ENCODE data around the gene FAM83G. TPM values are rescaled to one million over a fixed set of nuclear protein-coding genes. Genes with fewer than 3 reads are reported as not detected.
"Not testable (repeated sequence)": the region's sequence is repeated elsewhere in the genome, so short reads cannot be mapped to it uniquely, and the experiment has no call there.

Gene FAM83G
- total RNA-seq, 4 donors from 2014 or later, result 3.7 to 16.7 (median 11.8) TPM

DNA sequence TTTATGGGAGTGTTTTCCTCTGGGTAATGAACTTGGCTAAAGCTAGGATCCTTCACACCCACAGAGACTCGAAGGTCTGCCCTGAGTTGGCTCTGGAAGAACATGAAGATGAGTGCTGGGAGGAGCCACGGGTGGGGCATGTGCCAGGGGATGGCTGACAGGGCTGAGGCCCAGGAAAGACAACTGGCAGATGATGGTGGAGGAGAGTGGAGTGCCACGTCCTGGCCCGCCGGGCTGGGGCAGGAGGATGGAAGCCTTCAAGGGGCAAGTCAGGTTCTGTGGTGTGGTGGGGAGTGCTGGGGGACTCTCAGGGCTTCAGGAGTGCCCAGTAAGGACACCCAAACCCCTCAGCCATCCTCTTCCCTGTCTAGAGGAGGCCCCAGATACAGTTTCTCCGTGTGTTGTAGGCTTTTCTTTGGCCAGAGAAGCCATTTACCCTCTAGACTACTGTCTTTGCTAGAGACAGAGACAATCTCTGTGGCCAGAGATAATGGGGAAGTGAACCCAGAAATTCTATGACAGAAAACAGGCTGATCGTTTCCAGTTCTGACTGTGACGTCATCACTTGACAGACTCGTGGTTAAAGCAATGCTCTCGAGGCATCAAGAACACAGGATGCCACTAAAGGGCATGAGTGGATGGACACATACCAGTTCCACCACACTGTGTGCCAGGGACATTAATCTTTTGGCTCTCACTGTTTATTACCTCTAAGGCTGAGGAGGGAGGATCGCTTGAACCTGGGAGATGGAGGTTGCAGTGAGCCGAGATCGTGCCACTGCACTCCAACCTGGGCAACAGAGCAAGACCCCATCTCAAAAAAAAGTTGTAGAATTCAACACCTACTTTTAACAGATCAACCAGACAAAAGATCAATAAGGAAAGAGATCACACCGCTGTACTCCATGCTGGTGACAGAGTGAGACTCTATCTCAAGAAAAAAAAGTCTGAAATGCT is 71.2 kb downstream of the FAM83G start:
- no peak for TF ChIP-seq POLR2AphosphoS5 (IDR thresholded peaks at IDR 0.05)
- no peak for TF ChIP-seq EP300 (IDR thresholded peaks at IDR 0.05)
- TF ChIP-seq, protein P1, sequence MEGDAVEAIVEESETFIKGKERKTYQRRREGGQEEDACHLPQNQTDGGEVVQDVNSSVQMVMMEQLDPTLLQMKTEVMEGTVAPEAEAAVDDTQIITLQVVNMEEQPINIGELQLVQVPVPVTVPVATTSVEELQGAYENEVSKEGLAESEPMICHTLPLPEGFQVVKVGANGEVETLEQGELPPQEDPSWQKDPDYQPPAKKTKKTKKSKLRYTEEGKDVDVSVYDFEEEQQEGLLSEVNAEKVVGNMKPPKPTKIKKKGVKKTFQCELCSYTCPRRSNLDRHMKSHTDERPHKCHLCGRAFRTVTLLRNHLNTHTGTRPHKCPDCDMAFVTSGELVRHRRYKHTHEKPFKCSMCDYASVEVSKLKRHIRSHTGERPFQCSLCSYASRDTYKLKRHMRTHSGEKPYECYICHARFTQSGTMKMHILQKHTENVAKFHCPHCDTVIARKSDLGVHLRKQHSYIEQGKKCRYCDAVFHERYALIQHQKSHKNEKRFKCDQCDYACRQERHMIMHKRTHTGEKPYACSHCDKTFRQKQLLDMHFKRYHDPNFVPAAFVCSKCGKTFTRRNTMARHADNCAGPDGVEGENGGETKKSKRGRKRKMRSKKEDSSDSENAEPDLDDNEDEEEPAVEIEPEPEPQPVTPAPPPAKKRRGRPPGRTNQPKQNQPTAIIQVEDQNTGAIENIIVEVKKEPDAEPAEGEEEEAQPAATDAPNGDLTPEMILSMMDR (IDR thresholded peaks at IDR 0.05), result no peak
- no peak for TF ChIP-seq POLR2A (IDR thresholded peaks at IDR 0.05; ENCODE audit: low read depth)
- WGBS, result 86% methylated on average over 11 of the region's 14 CpGs

GRCh38 chr17:18932360-18933055 is 72.1 kb downstream of the FAM83G start:
- 78% methylated on average over 4 of the region's 5 CpGs for WGBS
- Histone ChIP-seq H3K4me3 (no peak overlapping the region), H3K9me3 (no peaks in the 10 kb centered on the region), H3K4me1 (no peaks in the 10 kb centered on the region), H3K36me3 (peaks cover 20 to 44% (median 29%) of the 10 kb centered on the region in 4 donors), H3K27ac (replicated peaks in 1 of 4) (no peak overlapping the region), H3K27me3 (no peaks in the 10 kb centered on the region)
- no peak for DNase-seq (ENCODE audit: extremely low spot score)
- intact Hi-C loops (cut with DNase I), result no loop called here
- TF ChIP-seq EP300 (IDR thresholded peaks at IDR 0.05), result no peak
- TF ChIP-seq POLR2AphosphoS5 (IDR thresholded peaks at IDR 0.05), result no peak

More for the DNA sequence above, 71.2 kb downstream of the FAM83G start:
- no peaks in the 10 kb centered on the region for H3K4me1 ChIP-seq
- H3K9me3 ChIP-seq, result no peaks in the 10 kb centered on the region
- intact Hi-C loops (cut with DNase I), result no loop called here
- no peak overlapping the region for H3K4me3 ChIP-seq
- no peak overlapping the region for H3K27ac ChIP-seq (replicated peaks in 1 of 4)
- H3K36me3 ChIP-seq, result peaks cover 20 to 42% (median 29%) of the 10 kb centered on the region in 4 donors
- H3K27me3 ChIP-seq, result no peaks in the 10 kb centered on the region
- DNase-seq (ENCODE audit: extremely low spot score), result no peak

DNA sequence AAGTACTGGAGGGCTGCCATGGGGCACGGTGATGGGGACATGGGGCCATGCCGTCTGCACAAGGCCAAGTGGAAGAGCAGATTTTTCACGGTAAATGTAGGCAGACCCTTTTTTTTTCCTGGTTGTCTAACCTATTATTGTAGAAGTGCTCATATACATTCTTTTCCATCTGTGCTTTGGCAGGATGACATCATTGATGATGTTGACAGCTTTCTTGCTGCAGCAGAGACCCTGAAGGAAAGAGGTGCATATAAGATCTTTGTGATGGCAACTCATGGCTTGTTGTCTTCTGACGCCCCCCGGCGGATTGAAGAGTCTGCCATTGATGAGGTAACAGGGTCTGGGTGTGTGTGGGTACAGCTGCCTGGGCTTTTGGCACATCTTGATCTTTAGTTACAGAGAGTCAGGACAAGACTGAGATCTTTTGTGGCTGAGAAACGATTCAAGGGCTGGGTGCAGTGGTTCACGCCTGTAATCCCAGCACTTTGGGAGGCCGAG is 75.9 kb downstream of the FAM83G start:
- Histone ChIP-seq H3K27me3 (no peaks in the 10 kb centered on the region), H3K36me3 (peaks cover 20 to 52% (median 35%) of the 10 kb centered on the region in 4 donors), H3K9me3 (no peaks in the 10 kb centered on the region), H3K4me1 (peaks cover 0 to 7% (median 3%) of the 10 kb centered on the region in 4 donors), H3K4me3 (no peak overlapping the region), H3K27ac (replicated peaks in 1 of 4) (no peak overlapping the region)
- intact Hi-C loops (cut with DNase I), result no loop called here
- TF ChIP-seq EP300 (IDR thresholded peaks at IDR 0.05) (no peak), POLR2AphosphoS5 (IDR thresholded peaks at IDR 0.05) (no peak), POLR2A (IDR thresholded peaks at IDR 0.05; ENCODE audit: low read depth) (no peak)
- TF ChIP-seq, protein P1 (IDR thresholded peaks at IDR 0.05), result no peak
- 94% methylated on average over 9 of the region's 9 CpGs for WGBS
- DNase-seq (ENCODE audit: extremely low spot score), result no peak

GRCh38 chr17:18925187-18925586 is 79.4 kb downstream of the FAM83G start:
- intact Hi-C loops (cut with DNase I), result no loop called here
- H3K4me1 ChIP-seq, result peaks cover 13 to 34% (median 24%) of the 10 kb centered on the region in 4 donors
- 89% methylated on average over 1 of the region's 1 CpG for WGBS
- H3K27ac ChIP-seq (replicated peaks in 1 of 4), result no peak overlapping the region
- H3K27me3 ChIP-seq, result no peaks in the 10 kb centered on the region
- H3K4me3 ChIP-seq, result no peak overlapping the region
- no peak for DNase-seq (ENCODE audit: extremely low spot score)
- peaks cover 8 to 31% (median 22%) of the 10 kb centered on the region in 4 donors for H3K36me3 ChIP-seq
- TF ChIP-seq EP300 (IDR thresholded peaks at IDR 0.05), result no peak
- TF ChIP-seq, protein P1 (IDR thresholded peaks at IDR 0.05), result no peak
- TF ChIP-seq POLR2AphosphoS5 (IDR thresholded peaks at IDR 0.05), result no peak
- no peak for TF ChIP-seq POLR2A (IDR thresholded peaks at IDR 0.05; ENCODE audit: low read depth)
- H3K9me3 ChIP-seq, result no peaks in the 10 kb centered on the region

DNA sequence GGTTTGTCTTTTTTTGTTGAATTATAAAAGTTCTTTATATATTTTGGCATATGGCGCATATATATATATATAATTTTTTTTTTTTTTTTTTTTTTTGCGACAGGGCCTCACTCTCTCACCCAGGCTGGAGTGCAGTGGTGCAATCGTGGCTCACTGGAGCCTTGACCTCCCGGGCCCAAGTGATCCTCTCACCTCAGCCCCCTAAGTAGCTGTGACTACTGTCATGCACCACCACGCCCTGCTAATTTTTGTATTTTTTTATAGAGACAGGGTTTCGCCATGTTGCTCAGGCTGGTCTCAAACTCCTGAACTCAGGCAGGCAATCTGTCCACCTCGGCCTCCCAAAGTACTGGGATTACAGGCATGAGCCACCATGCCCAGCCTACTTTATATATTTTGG is 82.0 kb downstream of the FAM83G start:
- 98% methylated on average over 7 of the region's 7 CpGs for WGBS
- intact Hi-C loops (cut with DNase I); DNase-seq (ENCODE audit: extremely low spot score): not testable (repeated sequence)

More for the DNA sequence above, 82.0 kb downstream of the FAM83G start:
- Histone ChIP-seq H3K36me3 (peaks cover 0 to 21% (median 14%) of the 10 kb centered on the region in 4 donors), H3K4me1 (peaks cover 13 to 35% (median 24%) of the 10 kb centered on the region in 4 donors), H3K27ac (replicated peaks in 1 of 4) (peak overlapping the region in 1 of 4 donors; percentile 43)
- H3K9me3 ChIP-seq, H3K4me3 ChIP-seq, H3K27me3 ChIP-seq: not testable (repeated sequence)
